ENCODE data around the gene EMSY. TPM values are rescaled to one million over a fixed set of nuclear protein-coding genes. Genes with fewer than 3 reads are reported as not detected.
"Not testable (repeated sequence)": the region's sequence is repeated elsewhere in the genome, so short reads cannot be mapped to it uniquely, and the experiment has no call there.

EMSY gene
- total RNA-seq, 6 experiments from 2014 or later: 12.3 to 17.5 (median 15.2) TPM

- TF ChIP-seq CTCF (IDR thresholded peaks at IDR 0.05): no peak
- Mint-ChIP-seq H3K27ac (no peak overlapping the region), H3K4me3 (no peak overlapping the region), H3K4me1 (ENCODE audit: low read depth) (peaks cover 6% of the 10 kb centered on the region), H3K27me3 (ENCODE audit: insufficient read depth) (peaks cover 14% of the 10 kb centered on the region), H3K36me3 (ENCODE audit: low read depth) (no peaks in the 10 kb centered on the region), H3K9me3 (no peaks in the 10 kb centered on the region)
- DNase-seq: no peak
Measured at GRCh38 chr11:76592025-76592914, 147.5 kb downstream of the EMSY start.

GRCh38 chr11:76592961-76593360, 148.1 kb downstream of the EMSY start:
- H3K27ac Mint-ChIP-seq: no peak overlapping the region
- peaks cover 20% of the 10 kb centered on the region for H3K27me3 Mint-ChIP-seq (ENCODE audit: insufficient read depth)
- no peaks in the 10 kb centered on the region for H3K9me3 Mint-ChIP-seq
- H3K4me1 Mint-ChIP-seq (ENCODE audit: low read depth): peaks cover 3% of the 10 kb centered on the region
- no peaks in the 10 kb centered on the region for H3K36me3 Mint-ChIP-seq (ENCODE audit: low read depth)
- DNase-seq: no peak
- no peak overlapping the region for H3K4me3 Mint-ChIP-seq
- TF ChIP-seq CTCF (IDR thresholded peaks at IDR 0.05): no peak

GRCh38 chr11:76595091-76595490, 150.3 kb downstream of the EMSY start:
- not testable (repeated sequence) for H3K27ac Mint-ChIP-seq; DNase-seq; H3K4me3 Mint-ChIP-seq; H3K36me3 Mint-ChIP-seq (ENCODE audit: low read depth); H3K4me1 Mint-ChIP-seq (ENCODE audit: low read depth); H3K9me3 Mint-ChIP-seq
- peaks cover 25% of the 10 kb centered on the region for H3K27me3 Mint-ChIP-seq (ENCODE audit: insufficient read depth)

- H3K27ac Mint-ChIP-seq: no peak overlapping the region
- 0 out of 2 replicates have a peak, but pooled peaks cover 6% of the 10 kb centered on the region for H3K4me1 Mint-ChIP-seq (ENCODE audit: low read depth)
- DNase-seq: no peak
- peaks cover 25% of the 10 kb centered on the region for H3K27me3 Mint-ChIP-seq (ENCODE audit: insufficient read depth)
- no peaks in the 10 kb centered on the region for H3K9me3 Mint-ChIP-seq
- H3K4me3 Mint-ChIP-seq: no peak overlapping the region
- H3K36me3 Mint-ChIP-seq (ENCODE audit: low read depth): no peaks in the 10 kb centered on the region
- TF ChIP-seq CTCF (IDR thresholded peaks at IDR 0.05): no peak
Measured at GRCh38 chr11:76596652-76597051, 151.8 kb downstream of the EMSY start.

- no peaks in the 10 kb centered on the region for H3K9me3 Mint-ChIP-seq
- no peak overlapping the region for H3K27ac Mint-ChIP-seq
- H3K4me1 Mint-ChIP-seq (ENCODE audit: low read depth): peaks cover 6% of the 10 kb centered on the region; the same call in 1 of the 2 replicates
- DNase-seq: no peak
- TF ChIP-seq CTCF (IDR thresholded peaks at IDR 0.05): no peak
- H3K4me3 Mint-ChIP-seq: no peak overlapping the region
- peaks cover 19% of the 10 kb centered on the region for H3K27me3 Mint-ChIP-seq (ENCODE audit: insufficient read depth)
- H3K36me3 Mint-ChIP-seq (ENCODE audit: low read depth): no peaks in the 10 kb centered on the region
Measured at GRCh38 chr11:76597533-76598425, 153.0 kb downstream of the EMSY start.

All from HFFc6 (cell line).